SHP77 treated with DMSO at 0.1 percent for 48 hours (cell line): ENCODE measurements around the gene CREB1.
"Not testable (repeated sequence)": the region's sequence is repeated elsewhere in the genome, so short reads cannot be mapped to it uniquely, and the experiment has no call there.

Experiments used
- DNase-seq: peaks from one replicate; lab custom pipeline; 2025; lab: John Stamatoyannopoulos, UW

CREB1 gene

GRCh38 chr2:207617011-207617671 is 87.4 kb downstream of the CREB1 start:
- DNase-seq = no peak

- DNase-seq = no peak
Observed at GRCh38 chr2:207619764-207620203, 90.0 kb downstream of the CREB1 start.

- no peak for DNase-seq
Observed at GRCh38 chr2:207621501-207622039, 91.8 kb downstream of the CREB1 start.

GRCh38 chr2:207624185-207625013 is 94.6 kb downstream of the CREB1 start:
- DNase-seq = peak; percentile 40

- peak; percentile 85 for DNase-seq
Observed at GRCh38 chr2:207625014-207625907, 95.5 kb downstream of the CREB1 start, which contains the start of gene METTL21A. Gene METTL21A, minus strand, starts transcription at chr2:207625394. Its CDS starts 1,019 bp downstream, at chr2:207624375.

- no peak for DNase-seq
Observed at GRCh38 chr2:207629553-207629952, 99.8 kb downstream of the CREB1 start.

GRCh38 chr2:207630491-207630890 is 100.7 kb downstream of the CREB1 start:
- no peak for DNase-seq

GRCh38 chr2:207632575-207633493 is 103.1 kb downstream of the CREB1 start:
- no peak for DNase-seq

GRCh38 chr2:207633686-207634085 is 103.9 kb downstream of the CREB1 start:
- DNase-seq = no peak

GRCh38 chr2:207635468-207636200 is 105.9 kb downstream of the CREB1 start:
- no peak for DNase-seq

- DNase-seq = not testable (repeated sequence)
Observed at GRCh38 chr2:207639288-207639687, 109.5 kb downstream of the CREB1 start.

GRCh38 chr2:207640160-207640559 is 110.4 kb downstream of the CREB1 start:
- DNase-seq = no peak

- no peak for DNase-seq
Observed at GRCh38 chr2:207640661-207641060, 110.9 kb downstream of the CREB1 start.

GRCh38 chr2:207643892-207644291 is 114.1 kb downstream of the CREB1 start:
- DNase-seq = no peak

- not testable (repeated sequence) for DNase-seq
Observed at GRCh38 chr2:207646582-207646981, 116.8 kb downstream of the CREB1 start.
